Activated T-cell treated with anti-CD3 and anti-CD28 coated beads for 48 hours (primary cell): ENCODE measurements around the gene SPIRE1.
A peak's percentile ranks its signal among the peaks of the same experiment; 100 is the strongest.

Experiments
- DNase-seq: peaks from one replicate; pipeline ENCODE4 v3.0.0-alpha.2; 2020; ENCODE audit warnings: low read depth

SPIRE1 gene

DNA sequence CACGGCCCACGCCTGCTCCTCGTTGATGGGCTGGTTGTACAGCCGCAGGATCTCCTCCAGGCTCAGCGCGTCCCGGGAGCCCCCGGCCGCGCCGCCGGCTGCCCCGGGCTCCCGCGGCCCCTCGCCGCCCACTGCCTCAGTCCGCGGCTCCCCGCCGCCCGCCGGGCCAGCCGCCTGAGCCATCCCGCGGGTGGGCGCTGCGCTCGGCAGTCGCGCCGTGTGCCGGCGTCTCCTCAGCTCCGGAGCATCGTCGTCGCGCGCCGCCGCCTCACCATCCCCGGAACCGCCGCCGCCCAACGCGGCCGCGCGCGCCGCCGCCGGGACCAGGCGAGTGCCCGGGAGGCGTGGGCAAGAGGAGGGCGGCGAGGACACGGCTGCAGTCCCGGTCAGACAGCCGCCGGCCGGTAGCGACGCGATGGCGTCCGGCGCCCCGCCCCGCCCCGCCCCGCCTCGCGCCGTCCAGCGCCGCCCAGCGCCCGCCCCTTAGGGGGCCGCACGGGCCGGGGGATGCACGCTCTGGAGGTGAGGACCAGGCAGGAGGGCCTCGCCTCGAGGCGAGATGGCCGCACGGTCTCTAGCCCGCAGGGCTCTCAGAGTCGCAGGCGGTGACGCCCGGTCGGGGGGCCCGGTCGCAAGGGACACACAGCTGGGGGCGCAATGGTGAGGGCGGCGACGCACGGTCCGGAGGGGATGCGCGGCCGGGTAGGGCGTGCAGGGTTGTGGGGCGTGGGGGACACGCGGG, at the start of gene SPIRE1:
Gene SPIRE1, minus strand, starts transcription at position 424 of the 742 bp plus-strand sequence. Its CDS starts 241 bp downstream, at position 183.
- DNase-seq: peak; percentile 33

DNA sequence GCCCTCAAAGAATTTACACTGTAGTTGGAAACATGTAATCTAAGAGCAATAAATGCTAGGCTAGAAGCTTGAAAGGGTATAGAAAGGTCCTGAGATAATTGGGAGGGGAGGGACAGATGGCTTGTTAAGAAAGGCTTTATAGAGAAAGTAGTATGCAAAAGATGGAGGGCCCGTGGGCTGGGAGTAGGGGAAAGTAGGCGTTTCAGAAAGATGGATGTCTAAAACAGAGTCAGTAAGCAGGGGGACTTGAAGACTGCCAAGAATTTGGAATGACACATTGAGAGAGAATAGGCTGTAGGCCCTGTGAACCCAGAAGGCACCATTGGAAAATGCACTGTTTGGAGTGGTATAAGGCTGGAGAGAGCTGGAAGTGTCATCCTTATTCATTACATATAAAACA, 45.8 kb upstream of the SPIRE1 start:
- no peak for DNase-seq

DNA sequence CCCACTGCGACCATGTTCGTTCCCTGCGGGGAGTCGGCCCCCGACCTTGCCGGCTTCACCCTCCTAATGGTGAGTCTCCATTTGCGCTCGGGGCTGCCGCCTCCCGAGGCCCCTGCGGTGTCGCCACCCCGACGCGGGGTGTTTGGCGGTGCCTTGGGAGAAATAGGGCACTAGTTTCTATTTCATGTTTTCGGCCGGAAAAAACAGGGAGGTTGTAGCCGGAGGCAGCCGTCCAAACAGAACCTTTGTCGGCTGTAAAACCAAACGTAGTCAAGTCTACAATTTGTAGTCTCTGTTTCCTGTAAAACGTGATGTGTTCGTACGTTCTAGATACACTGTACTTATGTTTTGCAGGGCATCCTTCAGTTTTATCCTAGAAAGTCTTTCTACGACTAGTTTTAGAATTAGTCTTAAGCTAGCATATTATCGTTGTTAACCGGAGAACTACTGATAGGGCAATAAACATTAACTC, 45.2 kb upstream of the SPIRE1 start:
- no peak for DNase-seq

DNA sequence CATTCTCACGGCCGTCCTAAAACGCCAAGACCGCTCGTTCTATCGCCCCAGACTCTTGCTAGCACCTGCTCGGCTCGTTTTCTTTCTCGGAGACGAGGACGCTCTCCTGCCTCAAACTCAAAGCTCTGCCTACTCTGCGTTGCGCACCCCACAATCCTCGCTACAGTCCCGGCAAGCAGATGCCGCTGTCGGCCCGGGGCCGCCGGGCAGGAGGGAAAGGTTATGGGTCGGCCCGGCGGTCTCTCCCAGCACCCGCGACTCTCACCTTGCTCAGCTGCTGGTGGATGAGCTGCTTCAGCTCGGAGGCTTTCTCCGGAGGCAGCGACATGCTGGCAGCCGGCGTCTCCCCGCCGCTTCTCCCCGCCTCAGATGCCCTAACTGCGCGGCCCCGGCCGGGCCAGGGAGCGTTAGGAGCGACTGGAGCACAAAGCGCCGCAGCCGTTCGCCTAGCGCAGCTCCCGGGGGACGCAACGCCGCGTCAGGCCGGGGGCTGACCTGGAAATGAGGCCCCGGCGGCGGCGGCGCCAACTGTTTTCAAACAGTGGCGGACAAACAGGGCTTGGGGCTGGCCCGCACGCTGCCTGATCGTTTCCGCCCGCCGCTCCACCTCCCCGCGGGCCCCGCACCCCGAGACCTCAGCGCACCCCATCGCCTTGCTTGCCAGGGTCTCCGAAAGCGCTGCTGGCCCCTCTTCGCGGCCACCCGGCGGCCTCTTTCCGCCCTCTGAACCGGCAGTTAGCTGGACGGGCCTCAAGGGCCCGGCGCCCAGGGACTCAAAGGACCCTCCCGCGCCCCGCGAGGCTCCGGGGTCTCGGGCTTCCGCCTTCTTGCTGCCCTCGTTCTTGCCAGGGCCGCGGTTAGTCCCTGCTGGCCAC, 44.6 kb upstream of the SPIRE1 start, which contains the start of the genes CEP76 and PSMG2:
Gene CEP76, minus strand, starts transcription at position 503 of the 875 bp plus-strand sequence. Its CDS starts 175 bp downstream, at position 328.
Gene PSMG2, plus strand, starts transcription at position 822 of the 875 bp plus-strand sequence. CDS start 66 bp downstream, outside the sequence.
- peak; percentile 81 for DNase-seq

DNA sequence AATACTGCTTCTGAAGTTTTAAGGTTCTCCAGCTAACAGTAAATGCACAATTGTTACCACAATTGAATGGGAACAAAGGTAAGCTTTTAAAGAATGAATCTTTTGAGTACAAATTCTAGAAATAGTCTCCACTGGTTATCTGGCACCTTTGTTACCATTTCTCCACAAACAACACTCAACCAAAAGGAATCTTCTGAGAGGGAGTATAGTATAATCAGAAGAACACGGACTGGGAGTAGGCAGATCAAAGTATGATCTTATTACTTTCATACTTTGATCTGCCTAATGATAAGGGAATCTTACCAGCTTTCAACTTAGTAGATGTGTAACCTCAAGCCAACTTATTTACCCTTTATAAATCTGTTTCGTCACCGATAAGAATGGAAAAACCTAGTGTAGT, 43.3 kb upstream of the SPIRE1 start:
- DNase-seq: no peak

DNA sequence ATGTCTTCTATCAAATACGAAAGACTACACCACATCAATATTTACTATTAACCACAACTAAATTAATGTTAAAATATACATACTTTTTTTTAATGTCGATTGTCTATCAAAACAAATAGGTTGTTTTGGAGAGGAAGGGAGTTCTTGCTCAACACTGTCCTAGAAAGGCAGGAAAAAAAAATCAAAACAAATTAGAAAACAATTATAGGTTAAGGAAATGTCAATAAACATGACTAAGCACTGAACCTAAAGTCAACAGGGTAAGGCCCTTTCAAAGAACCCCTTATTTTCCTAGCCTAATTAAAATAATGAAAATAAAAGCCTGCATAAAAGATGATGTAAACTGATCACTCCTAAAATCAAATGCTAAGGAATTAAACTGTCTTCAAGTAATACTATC, 41.8 kb upstream of the SPIRE1 start:
- no peak for DNase-seq

DNA sequence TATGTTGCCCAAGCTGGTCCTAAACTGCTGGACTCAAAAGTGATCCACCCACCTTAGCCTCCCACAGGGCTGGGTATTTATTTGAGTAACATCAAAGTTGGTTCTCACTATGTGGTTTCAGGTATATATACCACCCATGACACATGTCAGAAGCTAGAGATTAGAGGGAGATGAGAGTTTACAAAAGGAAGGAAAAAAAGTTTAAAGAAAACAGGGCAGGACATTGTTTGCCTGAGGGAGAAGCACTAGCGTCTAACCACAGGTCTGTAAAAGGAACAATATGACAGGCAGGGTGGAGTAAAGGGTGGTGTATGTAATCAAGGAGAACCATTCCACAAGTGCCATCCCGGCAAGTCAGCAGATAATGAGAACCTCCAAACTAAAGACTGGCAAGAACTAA, 36.1 kb upstream of the SPIRE1 start:
- no peak for DNase-seq

DNA sequence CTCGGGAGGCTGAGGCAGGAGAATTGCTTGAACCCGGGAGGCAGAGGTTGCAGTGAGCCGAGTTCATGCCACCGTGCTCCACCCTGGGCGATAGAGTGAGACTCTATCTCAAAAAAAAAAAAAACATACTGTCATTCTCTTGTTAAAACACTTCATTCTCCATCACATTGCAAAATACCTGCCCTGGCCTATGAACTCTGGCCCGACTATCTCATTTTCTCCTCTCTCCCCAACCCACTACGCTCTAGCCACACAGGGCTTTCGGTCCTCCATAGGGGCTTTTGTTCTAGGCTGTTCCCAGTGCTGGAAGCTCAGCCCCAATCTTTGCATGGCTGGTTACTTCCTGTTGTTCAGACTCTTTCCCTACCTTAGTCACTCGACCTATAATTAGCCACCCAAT, 34.3 kb upstream of the SPIRE1 start:
- DNase-seq: no peak

DNA sequence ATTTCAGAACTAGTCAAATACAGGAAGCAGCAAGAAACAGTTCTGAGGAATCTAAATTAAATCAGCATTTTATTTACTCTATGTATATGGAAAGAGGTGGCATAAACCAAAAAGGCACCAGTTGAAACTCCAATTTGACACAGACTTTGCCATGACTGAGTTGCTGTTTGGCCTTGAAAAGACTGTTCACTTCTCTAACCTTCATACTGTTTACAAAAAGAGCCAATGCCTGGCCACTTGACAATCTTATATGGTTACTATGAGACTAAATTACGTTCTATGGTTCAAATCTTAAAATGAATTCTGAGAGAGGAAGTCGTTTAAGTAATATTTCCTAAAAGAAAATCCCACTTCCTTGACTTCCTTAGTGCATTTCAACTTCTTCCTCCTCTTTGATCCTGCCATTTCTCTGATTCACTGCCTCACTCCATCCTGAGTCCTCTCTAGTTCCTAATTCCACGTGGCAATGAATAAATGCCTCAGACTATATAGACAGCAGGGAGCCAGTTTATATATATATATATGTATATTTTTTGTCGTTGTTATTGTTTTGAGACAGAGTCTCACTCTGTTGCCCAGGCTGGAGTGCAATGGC, 31.4 kb upstream of the SPIRE1 start:
- DNase-seq: no peak

DNA sequence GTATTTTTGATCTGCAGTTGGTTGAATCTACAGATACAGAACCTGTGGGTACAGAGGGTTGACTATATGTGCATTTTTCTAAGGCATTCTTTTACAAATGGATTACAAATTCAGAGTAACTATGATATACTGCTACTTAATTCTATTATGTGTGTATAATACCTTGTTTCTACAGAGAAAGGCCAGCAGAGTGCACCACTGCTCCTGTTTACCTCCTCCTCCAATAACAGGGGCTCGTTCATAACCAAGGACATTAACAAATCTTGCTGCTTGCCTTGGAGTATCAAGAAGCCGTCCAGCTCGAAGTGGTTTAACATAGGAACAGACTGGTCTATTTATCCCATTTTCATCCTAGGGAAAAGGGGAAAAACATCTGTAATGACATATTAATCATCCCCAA, 28.2 kb upstream of the SPIRE1 start:
- DNase-seq: no peak

DNA sequence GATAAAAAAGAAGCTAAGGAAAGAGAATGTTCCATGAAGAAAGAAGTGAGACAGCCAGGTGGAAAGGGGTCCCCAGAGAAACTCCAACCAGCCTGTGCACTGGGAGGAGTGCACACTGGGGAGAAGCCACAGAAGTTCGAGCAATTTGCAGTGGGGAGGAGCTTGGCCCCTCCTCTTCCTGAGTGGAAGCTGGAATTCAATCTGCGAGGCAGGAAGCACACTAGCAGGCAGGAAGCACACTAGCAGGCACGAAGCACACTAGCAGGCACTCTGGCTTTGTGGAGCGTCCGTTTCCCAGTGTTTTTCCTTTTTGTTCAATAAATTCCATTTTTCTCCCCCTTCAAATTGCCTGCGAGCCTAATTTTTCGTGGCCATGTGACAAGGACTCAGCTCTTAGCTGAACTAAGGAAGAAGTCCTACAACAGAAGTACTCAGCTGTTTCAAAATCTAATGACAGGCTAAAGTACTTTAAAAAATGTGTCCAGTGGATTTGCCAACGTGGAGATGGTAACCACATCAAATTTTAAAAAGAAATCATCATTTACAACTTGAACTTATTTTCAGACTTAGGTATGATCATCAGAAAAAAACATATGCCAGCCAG, 21.4 kb upstream of the SPIRE1 start:
- no peak for DNase-seq

DNA sequence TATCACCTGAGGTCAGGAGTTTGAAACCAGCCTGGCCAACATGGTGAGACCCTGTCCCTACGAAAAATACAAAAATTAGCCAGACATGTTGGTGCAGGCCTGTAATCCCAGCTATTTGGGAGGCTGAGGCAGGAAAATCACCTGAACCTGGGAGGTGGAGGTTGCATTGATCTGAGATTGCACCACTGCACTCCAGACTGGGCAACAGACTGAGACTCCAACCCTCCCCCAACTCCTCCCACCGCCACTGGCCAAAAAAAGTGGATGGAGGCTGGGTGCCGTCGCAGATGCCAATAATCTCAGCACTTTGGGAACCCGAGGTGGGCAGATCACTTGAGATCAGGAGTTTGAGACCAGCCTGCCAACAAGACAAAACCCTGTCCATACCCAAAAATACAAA, 10.1 kb upstream of the SPIRE1 start:
- no peak for DNase-seq

DNA sequence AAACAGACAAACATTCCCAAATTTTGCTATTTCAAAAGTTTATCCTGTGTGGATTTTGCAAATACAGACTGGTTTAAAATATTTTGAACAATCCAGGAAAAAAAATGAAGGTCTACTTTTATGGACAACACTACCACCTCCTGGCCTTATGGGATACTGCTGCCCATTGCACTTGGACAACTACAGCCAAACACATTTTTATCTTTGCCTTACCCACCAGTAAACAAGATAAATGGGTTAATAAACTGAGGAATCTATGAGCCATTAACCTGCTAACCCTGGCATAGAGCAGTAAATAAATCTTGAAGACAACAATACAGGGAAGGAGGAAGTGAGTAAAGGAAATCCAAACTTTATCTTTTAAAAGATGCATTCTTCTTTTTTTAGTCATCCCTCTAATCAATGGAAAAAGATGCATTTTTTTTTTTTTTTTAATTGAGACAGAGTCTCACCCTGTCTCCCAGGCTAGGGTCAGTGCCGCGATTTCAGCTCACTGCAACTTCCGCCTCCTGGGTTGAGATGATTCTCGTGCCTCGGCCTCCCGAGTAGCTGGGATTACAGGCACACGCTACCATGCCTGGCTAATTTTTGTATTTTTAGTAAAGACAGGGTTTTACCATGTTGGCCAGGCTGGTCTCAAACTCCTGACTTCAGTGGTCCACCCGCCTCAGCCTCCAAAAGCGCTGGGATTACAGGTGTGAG, 2.1 kb upstream of the SPIRE1 start:
- DNase-seq: peak; percentile 10

DNA sequence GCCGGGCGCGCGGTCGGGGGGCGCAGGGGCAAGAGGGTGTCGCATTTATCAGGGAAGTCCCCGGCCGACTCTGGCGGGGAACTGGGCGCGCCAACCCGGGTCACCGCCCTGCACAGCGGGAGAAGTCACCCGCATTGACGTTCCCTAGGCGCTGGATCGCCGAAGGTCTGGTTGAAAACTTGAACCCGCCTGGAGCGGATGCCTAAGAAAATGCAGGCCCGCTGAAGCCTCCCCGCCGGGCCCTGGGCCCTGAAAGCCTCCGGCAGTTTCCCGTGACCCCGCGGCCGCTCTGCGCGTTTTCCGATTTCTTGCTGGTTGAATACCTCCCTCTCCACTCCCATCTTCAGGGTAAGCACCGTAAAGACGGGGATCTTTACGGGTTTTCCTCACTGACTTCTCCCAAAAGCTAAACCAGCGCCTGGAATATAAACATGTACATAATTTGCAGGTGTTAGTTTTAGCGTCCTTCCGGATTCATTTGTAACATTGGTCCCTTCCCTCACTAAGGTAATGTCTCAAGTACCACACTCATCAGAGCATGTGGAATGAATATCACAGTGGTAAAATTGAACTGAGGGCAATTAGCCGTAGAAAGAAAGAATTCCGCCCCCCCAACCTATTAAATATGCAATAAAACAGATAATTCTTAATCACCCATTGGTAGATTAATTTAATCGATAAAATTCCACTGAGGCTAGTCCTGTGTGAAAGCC, 675 bp upstream of the SPIRE1 start:
- peak; percentile 15 for DNase-seq

DNA sequence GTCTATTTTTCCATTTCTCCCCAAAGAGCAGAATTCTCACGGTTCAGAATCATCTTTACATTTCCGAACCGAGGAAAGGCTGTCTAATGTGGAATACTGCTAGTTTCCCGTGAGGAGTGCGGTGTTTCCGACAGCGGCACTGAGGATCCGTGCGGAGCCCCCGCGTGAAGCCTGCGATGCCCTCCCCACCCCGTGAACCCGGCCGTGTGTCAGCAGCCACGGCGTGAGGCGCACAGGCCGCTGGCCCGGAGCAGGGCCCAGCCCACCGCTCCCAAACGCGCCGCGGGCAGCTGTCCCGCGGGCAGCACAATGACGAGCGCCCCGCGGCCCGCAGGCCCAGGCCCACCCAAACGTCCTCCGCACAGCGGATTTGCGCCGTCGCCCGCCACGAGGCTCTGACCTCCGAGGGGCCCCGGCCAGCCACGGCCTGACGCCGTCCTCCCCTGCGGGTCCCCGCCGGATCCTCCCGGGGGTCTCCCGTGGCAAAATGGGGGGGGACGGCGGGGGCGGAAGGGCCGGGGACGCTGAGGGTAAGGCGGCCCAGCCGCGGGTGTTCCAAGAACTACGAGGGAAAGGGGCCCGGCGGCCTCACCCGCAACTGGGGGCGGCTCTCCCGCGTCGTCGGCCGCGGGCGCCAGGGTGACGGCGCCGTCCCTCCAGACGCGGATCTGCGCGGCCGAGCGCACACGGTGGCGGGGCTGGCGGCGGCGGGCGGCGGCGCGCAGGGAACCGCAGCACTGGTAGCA, 796 bp downstream of the SPIRE1 start:
- peak; percentile 26 for DNase-seq

DNA sequence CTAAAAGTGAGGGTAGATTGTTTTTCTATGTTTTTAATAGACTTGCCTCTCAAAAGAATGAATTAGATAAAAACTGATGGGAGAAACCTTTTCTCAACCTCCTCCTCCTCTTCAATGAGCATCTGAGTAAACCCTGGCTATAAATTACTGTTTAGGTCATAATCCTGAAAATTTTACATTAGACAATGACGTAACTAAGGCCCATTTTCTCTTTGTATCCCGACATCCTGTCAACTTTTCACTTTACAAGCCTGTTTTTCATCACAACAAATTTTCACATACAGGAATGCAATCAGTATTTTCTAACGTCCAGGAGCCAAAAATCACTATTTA, 1.3 kb downstream of the SPIRE1 start:
- DNase-seq: no peak

DNA sequence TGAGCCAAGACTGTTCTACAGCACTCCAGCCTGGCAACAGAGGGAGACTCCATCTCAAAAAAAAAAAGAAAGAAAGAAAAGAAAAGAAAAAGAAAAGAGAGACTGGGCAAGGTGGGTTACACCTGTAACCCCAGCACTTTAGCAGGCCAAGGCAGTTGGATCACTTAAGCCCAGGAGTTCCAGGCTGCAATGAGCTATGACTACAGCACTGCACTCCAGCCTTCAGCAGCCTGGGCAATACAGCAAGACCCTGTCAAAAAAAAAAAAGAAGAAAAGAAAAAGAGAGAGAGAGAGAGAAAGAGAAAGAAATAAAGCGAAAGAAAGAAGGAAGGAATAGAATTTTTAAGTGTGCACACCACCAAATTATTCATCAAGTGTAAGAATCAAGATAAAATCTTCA, 2.9 kb downstream of the SPIRE1 start:
- no peak for DNase-seq

DNA sequence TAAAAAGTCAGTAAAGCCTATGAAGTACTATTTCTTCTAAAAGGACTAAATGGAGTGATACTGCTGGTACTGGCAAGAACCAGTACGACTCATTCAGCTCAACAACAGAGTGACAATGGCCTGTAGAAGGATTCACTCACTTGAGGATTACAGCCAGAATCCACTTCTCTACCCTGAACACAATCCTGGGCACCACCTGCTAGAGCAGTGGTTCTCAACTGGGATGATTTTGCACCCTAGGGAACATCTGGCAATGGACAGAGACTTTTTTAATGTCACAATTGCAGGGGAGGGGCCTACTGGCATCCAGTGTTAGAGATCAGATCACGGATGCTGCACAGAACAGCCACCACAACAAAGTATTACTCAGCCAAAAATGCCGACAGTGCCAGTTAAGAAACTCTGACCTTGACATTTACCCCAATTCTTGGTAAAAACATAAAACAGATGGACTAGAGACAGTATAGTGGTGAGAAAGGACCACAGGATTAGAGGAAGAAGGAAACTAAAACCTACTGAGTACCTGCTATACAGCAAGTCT, 5.0 kb downstream of the SPIRE1 start:
- DNase-seq: no peak

DNA sequence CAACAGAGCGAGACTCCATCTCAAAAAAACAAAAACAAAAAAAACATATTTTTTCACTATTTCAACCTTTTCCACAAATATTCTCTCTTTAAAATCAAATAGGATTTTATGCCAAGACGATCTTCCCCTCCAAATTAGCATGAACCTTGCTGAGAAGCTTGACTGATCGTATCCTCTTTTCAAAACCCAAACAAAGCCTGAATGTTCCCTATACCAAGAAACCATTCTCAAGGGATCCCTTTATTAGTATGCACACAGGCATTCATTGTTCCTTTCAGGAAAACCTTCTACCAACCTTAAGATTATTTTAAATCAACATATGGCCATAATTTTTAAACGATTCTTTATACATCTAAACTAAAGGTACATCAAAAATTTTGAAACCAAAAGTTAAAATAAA, 6.3 kb downstream of the SPIRE1 start:
- no peak for DNase-seq

DNA sequence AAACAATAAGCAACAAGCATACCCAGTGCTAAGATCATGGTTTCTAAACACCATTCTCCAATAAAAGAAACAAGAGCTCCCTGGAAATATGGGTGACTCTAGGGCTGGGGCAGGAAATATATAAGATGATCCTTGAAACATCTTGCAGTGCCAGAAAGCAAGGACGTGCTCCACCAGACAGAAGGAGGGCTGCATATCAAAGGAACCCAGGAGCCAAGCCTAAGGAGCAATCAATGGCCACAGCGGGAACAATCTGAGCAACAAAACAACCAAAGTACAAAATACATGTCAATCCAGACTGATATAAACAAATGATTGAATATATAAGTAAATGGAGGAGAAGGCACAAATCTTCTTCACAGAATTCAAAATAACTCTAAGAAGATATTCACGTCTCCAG, 10.1 kb downstream of the SPIRE1 start:
- no peak for DNase-seq
